CD1c-positive myeloid dendritic cell (primary cell): ENCODE data around the gene CACNA2D3.
"Not testable (repeated sequence)": the region's sequence is repeated elsewhere in the genome, so short reads cannot be mapped to it uniquely, and the experiment has no call there.

ENCODE experiments used
- DNase-seq: peaks from one replicate; pipeline ENCODE4 v3.0.0-alpha.2; 2016; ENCODE audit errors: extremely low spot score

Gene CACNA2D3

DNA sequence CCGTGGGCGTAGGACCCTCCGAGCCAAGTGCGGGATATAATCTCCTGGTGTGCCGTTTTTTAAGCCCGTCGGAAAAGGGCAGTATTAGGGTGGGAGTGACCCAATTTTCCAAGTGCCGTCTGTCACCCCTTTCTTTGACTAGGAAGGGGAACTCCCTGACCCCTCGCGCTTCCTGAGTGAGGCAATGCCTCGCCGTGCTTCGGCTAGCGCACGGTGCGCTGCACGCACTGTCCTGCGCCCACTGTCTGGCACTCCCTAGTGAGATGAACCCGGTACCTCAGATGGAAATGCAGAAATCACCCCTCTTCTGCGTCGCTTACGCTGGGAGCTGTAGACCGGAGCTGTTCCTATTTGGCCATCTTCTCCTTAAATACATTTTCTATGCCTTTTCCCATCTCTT is 342.2 kb downstream of the CACNA2D3 start:
- DNase-seq = not testable (repeated sequence)

DNA sequence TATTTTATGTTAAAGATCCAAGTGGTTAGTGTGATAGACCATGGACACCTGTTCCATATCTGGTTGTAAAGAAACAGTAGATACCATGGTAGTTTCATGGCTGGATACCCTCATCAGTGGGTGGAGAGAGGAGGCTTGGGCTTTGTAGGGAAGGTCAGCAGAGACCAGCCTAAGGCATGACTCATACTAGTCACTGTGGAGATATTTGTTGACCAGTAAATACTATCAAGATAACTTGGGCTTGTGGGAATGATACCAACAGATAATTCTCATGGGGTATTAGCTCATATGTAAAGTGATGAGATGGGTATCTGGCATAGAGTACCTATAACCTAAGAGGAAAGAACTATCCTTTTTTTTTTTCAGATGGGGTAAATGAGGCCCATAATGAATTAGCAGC is 354.5 kb downstream of the CACNA2D3 start:
- no peak for DNase-seq

DNA sequence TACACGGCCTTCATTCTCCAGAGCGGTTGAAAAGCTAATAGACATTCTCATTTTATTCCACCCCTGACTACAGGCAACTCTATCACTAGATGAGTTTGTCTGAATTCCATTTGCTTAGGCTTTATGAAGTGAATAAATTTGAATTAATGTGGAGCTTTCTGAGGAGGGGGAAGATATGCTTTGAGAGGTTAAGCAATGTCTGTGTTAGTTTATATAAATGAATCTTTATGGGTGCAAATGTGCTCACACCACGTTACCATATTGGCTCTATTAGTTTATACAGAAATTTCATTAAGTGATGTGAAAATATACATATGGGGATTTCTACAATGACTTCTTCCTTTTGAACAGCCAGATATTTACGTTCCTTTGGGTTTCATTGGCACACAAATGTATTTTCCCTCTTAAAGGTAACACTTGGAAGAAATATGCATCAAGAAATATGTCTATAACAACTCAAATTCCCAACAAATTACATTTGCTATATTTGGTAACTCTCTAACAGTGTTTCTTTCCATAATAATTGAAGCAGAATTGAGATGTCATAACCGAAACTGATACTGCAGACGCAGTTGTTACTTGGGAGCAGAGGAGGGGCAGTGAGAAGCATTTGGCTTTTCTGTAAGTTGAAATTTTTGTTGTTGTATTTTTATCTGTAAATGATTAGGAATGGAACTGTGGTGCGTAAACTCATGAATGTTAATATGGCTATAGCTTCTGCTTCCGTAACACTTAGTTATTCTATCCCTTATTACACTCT is 359.4 kb downstream of the CACNA2D3 start:
- no peak for DNase-seq

DNA sequence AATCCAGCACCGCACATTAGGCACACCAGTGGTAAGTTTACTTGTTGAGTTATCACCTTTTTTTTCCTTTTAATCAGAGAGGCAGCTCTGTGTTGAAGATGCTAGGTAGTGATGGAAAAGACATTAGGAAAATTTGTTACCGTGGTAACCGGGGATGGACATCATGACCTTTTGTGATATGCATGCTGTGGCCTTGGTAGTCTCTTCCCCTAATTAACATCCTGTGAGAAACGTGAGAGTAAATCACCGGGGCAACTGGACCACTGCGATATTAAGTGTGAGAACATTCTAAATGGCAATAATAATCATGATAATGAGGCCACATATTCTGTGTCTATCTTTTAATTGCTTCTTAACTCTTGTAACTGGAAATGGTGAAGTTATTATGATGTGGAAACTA is 362.0 kb downstream of the CACNA2D3 start:
- DNase-seq = no peak

DNA sequence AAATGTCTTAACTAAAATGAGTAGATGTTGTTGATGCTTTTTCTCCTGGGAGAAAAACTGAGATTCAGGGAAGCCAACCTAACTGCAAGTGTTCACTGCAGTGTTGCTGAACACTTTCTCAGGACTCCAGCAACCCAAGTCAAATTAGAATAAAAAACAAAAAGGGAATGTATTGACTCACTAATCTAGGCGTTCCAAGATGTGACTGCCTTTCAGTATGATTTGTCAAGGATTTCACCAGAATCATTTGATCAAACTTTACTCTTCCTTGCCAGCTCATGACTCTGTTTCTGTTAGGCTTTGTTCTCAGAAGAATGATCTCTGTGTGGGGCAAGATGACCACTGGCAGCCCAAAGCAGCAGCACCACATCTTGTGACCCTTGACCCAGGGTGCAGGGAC is 364.0 kb downstream of the CACNA2D3 start:
- no peak for DNase-seq

DNA sequence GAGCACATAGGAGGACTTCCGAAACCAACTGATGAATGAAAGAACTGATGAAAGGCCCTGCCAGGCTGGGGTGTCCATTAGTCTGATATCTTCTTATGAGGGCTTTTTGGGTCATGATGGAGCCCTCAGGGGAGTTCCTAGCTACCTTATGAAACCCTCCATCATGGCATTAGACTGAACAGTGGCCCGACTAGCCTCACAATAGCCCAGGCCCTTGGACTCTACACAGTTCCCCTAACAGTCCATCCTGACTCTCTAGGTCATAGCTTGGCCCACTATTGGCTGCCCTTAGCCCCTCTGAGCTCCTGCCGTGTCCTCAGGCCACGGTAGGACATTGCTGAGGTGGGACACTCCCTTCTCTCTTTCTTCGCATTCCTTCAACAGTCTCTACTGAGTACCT is 365.9 kb downstream of the CACNA2D3 start:
- no peak for DNase-seq

DNA sequence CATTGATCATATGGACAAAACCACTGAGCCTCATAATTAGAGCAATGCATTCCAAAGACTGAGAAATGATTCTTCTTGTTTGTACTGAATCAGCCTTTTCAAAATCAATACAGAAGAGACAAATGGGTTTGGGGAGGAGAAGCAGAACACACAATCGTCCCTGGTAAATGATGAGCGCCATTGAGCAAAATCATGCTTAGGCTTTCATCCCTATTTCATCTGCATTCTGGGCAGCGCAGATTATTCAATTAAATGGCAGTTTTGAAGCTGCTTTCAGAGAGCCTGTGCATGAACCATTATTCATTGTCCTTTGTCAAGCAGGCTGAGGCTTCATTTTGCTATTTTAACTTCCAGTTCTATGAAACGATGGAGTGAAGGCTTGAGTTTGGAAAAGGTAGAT is 371.9 kb downstream of the CACNA2D3 start:
- DNase-seq = no peak

DNA sequence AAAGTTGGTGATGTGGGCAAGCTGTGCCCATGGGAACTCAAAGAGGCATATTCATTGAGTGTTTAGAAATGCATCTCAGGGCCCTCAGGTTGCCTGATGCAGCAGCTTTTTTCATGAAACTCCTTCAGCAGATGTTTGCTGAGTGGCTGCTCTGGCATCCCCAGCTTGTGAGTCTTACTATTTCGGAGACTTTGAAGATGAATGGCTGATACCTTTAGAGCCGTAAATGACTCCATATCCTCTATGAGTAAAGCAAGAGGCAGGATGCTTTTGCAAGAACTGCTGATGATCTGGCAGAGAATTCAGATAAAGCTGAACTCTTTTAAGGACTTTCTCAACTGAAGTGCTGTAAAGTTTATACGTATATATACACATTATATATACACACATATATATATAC is 384.3 kb downstream of the CACNA2D3 start:
- no peak for DNase-seq

DNA sequence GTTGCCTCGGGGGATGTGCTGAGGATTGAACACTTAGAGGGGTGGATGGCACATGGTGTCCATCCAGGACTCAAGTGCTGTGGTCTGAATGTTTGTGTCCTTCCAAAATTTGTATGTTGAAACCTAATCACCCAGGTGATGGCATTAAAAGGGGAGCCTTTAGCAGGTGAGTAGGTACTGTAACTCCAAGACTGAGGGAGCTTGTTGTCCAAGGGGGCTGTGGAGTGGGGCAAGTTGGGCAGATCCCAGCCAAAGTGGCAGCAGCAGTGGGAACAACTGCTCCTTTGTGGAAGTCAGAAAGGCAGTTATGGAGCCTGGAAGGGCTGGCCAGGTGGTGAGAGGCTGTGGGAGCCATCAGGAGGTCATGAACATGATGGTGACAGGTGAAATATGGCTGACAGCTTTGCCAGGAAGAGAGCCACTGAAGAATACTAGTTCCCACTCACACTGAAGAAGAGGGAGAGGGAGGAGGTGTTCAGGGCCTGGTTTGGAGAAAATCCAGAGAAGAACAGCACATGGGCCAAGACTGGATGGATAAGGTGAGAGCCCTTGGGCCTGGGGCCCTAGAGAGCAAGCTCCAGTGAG is 385.6 kb downstream of the CACNA2D3 start:
- no peak for DNase-seq

DNA sequence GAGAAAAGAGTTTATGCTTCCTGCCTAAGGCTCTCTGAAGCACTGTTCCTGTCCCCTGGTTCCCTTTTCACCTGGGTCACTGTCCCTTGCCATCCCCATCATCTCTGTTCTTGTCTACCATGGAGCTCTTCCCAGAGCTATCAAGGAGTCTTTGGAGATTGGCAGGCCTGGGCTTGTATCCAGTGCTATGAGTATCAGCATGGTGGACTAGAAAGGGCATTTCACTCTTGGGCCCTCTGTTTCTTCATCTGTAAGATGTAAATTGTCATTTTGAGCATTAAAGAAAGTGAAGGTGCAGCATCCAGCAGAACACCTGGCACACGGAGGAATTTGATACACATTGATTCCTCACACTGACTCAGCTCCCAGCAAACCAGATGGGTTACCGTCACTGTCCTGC is 388.2 kb downstream of the CACNA2D3 start:
- no peak for DNase-seq

DNA sequence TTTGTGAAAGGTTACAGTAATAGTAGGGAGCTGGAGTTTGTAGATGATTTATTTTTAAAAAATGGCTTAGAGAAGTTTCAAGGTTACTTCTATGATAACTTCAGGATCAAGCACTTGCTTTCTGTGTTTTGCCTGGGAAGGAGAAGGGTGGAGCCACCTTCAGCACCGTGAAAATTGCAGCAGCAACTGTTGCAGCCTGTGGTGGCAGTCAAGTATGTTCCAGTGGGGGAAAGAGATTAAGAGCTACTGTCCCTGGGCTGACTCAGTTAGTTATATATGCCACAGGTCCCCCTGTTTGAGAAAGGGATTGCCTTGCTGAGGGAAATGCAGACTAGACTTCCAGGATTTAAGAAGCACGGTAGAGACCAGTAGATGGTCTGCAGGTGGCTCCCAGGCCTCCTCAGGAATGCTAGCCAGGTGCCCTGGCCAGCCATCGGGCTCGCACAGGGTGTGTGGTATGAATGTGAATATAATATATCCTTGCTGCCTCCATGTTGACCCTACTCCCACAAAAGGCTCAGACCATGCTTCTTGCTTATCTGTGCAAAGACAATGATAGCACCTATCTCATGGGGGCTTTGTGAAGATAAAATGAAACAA is 389.5 kb downstream of the CACNA2D3 start:
- DNase-seq = no peak

DNA sequence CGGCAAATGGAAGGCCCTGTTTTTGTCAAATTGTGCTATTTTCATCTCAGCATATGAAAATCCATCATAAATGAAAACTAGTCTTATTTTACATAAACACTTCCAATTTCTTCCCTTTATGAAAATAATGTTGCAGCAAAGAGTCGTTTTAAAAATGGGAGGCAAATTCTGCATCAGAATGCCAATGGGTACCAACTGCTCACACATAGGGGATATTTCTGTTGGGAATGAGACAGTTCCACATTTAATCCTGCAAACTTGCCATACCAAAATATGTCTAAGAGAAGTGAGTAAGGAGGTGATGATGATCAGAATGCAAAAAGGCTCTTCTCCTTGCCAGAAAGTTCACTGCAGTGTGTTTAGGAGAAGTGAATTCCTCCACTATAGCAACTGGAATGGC is 391.7 kb downstream of the CACNA2D3 start:
- no peak for DNase-seq

DNA sequence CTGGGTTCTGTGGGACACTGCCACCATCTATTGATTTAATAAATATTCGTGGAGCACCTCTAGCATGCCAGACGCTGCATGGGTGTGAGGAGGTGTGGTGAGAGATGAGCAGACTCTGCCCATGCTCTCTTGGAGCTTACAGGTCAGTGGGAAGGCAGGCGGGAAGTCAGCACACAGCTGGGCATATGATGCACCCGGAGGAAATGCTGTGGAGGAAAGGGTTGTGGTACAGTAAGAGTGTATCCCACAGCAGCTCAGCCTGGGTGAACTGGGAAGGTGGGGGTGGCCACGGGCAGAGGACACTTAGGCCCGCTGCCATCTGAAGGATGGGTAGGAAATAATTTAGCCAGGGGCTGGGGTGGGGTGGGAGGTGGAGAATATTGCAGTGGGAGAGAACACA is 392.1 kb downstream of the CACNA2D3 start:
- DNase-seq = no peak

DNA sequence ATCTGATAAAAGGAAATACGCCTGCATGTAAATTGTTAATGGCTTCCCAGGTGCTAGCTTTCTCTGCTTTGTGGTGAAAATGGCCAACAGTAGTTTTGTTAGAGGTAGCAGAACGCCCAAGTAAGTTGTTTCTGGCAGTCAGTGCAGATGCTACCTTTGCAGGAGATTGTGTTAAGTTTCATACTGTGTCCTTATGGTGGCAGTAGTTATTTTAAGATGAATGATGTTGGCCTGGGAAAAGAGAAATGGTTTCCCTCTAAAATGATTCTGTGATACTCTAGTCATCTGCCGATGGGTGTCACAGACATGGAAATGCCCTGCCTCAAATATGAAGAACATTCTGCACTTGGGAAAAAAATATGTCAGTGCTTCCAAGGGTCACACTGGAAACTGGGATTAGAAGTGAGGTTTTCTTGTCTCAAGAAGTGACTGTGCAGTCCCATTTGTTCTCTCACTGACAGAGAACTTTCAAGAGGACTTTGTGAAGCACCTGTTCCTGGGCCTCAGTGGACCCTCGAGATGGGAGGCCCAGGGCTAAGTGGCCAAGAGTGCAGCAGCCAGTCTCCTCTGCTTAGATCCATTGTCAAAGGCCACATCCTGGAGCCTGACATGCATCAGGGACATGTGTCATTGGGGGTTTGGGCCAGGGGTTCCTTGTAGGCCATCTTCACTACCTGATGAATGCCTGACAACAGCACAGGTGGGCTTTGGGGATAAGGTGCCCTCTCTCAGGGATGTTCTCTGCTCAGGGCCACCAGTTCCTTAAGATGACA is 393.3 kb downstream of the CACNA2D3 start:
- no peak for DNase-seq

DNA sequence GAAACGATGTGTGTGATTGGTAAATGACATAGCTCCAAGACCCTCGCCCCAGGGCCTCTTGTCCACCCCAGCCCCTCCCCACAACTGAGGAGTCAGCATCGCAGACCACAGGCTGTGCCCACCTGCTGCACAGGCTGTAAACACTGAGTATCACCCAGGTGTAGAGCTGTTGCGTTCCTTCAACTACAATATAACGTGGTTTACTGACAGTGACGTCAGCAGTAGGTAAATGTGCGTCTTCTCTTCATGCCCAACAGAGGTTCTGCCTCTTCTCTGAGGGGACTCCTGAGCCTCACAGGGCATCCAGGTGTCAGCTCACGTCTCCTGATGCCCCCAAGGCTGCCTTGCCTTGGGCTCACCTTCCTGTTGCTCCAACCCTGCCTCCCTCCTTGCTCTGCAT is 395.1 kb downstream of the CACNA2D3 start:
- no peak for DNase-seq

DNA sequence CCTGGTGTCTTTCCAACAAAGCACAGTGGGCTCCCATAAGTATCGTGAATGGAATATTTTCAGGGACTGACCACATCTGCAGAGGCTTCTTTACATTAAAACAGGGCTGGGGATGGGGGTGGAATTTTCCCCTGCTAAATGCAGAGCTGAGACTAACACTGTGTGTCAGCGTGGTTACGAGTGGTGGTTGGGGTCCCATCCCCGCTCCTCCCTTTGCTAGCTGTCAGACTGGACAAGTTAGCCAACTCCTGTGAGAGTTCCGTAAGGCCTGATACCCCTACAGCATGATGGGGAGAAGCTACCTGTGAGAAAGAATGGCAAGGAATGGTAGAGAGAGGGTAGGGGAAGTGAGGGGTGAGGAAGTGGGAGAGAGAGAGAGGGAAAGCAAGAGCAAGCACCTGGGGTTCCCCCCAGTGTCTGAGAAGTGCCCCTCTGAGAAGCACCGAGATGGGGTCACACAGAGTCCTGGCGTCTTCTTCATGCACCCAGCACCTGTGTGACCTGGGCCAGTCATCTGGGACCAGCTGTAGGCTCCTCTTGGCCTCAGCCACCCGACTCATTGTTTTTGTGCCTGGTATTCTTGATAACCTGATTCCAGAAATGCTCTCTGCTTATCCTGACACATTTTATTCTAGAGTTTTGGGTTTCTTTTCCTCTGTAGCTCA is 395.8 kb downstream of the CACNA2D3 start:
- DNase-seq = no peak

DNA sequence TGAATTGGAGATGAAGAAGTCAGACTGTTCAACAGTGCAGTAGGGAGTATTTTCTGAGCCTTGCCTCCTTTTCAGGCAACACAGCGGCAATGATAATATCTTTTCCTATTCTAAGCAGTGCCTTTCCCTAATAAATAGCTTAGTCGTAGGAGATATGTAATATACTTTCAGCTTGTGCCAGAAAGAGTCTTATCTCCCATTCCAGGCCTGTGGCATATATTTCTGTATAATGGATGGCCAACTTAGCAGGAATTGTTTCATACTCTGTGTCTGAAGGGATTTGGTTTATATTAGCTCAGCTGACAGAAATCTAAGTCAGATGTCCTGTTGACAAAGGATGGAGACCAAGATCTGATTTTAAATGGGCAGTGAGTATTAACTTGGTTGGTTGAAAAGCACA is 397.1 kb downstream of the CACNA2D3 start:
- DNase-seq = no peak

DNA sequence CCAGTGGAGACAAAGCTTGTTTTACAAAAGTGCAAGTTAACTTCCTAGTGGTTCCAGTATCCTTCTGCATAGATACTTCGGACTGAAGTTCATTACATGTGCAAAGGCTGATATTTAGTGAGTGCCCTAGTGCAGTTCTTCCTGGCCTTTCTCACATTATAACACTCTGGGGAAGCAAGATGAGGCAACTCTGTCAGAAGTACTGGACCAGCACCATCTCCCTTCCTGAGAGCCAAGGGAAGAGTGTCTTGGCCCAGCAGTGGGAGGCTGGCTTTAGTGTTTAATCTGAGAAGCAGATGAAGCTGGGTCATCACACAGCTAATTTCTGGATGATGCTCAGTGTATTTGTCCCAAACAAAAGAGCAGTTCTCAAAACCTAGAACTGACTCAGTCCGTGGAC is 397.7 kb downstream of the CACNA2D3 start:
- DNase-seq = no peak

DNA sequence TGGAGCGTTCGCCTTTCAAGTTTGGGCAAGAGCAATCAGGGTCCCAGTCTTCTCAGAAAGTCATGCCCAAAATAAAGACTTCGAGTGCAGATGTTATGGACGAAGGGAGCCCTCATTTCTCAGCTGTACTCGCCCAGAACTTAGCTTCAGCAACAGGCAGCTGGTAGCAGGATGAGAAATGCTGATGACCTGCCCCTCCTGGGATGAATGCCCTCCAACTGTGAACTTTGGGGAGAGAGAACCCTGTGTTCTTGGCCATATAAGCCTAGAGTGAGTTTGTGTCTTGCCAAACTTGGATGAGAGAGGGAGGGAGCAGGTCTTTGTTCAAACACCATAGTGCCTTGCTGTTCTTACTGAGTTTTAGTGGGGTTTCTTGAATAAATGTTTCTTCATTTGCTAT is 405.2 kb downstream of the CACNA2D3 start:
- DNase-seq = no peak

DNA sequence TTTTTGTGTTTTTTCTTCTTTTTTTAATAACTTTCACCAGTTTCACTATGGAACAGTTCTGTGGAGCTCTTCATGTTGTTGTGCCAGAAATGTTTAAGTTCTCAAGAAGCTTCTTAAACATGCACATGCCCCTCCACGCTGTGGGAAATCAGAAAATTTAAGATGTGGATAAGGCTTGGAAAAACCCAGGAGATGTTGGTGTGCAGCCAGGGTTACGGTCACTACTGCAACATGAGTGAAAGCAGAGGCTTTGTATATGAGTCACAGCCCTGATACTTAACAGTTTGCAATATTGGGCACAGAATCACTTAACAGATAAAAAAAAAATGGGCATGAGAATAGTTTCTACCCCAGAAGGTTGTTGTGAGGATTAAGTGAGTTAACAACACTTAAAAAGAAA is 405.6 kb downstream of the CACNA2D3 start:
- DNase-seq = no peak

DNA sequence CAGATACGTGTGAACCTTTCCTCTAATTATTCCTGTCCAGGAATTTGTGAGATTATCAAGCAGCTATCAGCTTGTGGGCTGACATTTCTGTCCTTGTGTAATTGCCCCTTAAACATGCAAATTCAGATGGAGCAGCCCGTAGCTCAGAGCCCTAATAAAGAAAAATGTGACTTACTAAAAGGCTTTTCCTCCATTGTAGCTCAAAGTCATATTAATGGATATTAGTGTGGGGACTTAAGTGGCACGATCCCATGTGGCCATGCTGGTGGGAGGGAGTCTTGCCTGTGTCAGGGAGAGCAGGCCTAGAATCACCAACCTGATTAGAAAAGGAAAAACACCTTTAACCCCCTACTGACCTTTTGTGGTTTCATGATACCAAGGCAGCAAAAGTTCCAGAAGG is 406.3 kb downstream of the CACNA2D3 start:
- DNase-seq = no peak

DNA sequence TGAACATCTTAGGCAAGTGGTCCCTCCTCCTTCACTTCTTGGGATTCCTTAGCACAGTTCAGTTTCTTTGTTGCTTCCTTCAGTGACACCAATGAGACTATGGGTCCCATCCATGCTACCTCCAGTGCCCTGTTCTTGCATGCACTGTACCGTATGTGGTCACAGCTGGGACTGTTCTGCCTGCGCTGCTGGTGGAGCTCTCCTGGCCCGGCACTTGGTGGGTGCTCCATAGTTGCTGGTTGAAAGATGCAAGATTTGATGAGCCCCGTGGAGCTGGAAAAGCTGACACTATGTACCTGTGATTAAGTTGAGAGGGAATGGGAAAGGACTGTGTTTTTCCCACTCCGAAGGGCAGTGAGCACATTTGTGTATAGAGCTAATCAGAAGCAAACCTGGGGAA is 407.7 kb downstream of the CACNA2D3 start:
- no peak for DNase-seq
